Left cardiac atrium (tissue), 4 donors: Measurements from ENCODE around the gene VPS39. TPM values are rescaled to one million over a fixed set of nuclear protein-coding genes. Genes with fewer than 3 reads are reported as not detected.

Experiments used
- ATAC-seq, 2 donors: fragments of 200-7000 bp; cut with Tn5 transposase; one replicate each; pipeline ENCODE4 v1.9.1; 2020; ENCODE audit warnings: mild to moderate bottlenecking in 2 of 2, moderate library complexity in 2 of 2
- DNase-seq: peaks from one replicate; pipeline ENCODE4 v3.0.0-alpha.2; 2020
- intact Hi-C, 2 donors: fragments of 100-400 bp; cut with DNase I; formaldehyde crosslinking; loops; one replicate each; pipeline versions ENCODE4 v1.14.1 to v1.15.1; 2022 to 2023
- total RNA-seq, 2 donors: library from RNA; stranded (reverse); fragmentation: NEBNext Ultra II Directional; extraction: Animal tissue kit (Norgen Biotek cat#: 25700); gene quantifications; one replicate each; pipeline ENCODE4 v1.2.1, GENCODE V29; 2021
- donor health status: DM: no; HTN: yes; CAD: no.
- donor health status: DM: no; HTN: yes; CAD: no; lungs with severe emphysema.
- donor health status: DM: yes; HTN: yes; CAD: no.
- donor health status: Dilated cardiomyopathy.

VPS39 gene
- total RNA-seq, 2 donors from 2014 or later: 39.1 to 39.2 TPM

GRCh38 chr15:42150219-42150970 is 57.7 kb downstream of the VPS39 start:
- intact Hi-C loops: no loop called here
- DNase-seq: no peak
- no peak for ATAC-seq

DNA sequence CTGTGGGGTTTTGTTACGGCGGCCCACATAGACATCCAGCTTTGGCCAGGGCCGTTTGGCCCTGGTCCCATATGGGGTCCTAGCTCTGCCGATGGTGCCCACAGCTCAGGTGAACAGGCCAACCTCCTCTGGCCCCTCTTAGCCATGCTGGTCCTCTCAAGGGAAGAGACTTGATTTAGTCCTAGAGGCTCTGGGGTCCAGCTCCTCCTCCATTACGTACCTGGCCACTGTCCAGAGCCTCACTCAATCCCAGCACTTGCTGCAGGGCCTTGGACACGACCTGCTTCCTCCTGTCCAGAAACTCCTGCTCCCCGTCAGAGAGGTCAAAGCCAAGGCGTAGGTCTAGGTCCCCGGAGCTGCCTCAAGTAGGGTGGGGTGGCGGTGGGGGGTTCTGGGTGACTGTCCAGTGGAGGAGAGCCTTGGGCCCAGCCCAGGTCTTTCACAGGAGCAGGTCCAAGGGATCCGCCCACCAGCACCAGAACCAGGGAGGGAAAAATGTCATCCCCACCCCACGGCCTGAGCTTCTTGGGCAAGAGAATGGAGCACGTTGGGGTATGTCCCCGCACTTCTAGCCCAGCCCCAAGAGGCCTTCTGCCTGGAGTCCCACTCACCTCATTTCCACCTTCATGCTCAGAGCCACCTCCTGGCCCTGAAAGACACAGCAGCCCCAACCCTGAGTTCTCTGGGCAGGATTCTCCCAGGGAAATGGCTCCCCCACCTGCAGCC is 58.4 kb downstream of the VPS39 start:
- ATAC-seq: no peak
- intact Hi-C loops: no loop called here
- DNase-seq: no peak

GRCh38 chr15:42148808-42149492 is 59.2 kb downstream of the VPS39 start:
- DNase-seq (no peak), ATAC-seq (peak; percentile 44 to 65)
- intact Hi-C loops: no loop called here

- ATAC-seq (no peak), DNase-seq (no peak)
- intact Hi-C loops: no loop called here
These were observed 60.7 kb downstream of the VPS39 start for GRCh38 chr15:42147431-42147735.

- ATAC-seq: no peak
- intact Hi-C loops: no loop called here
- no peak for DNase-seq
These were observed 61.3 kb downstream of the VPS39 start for GRCh38 chr15:42146551-42147430.

DNA sequence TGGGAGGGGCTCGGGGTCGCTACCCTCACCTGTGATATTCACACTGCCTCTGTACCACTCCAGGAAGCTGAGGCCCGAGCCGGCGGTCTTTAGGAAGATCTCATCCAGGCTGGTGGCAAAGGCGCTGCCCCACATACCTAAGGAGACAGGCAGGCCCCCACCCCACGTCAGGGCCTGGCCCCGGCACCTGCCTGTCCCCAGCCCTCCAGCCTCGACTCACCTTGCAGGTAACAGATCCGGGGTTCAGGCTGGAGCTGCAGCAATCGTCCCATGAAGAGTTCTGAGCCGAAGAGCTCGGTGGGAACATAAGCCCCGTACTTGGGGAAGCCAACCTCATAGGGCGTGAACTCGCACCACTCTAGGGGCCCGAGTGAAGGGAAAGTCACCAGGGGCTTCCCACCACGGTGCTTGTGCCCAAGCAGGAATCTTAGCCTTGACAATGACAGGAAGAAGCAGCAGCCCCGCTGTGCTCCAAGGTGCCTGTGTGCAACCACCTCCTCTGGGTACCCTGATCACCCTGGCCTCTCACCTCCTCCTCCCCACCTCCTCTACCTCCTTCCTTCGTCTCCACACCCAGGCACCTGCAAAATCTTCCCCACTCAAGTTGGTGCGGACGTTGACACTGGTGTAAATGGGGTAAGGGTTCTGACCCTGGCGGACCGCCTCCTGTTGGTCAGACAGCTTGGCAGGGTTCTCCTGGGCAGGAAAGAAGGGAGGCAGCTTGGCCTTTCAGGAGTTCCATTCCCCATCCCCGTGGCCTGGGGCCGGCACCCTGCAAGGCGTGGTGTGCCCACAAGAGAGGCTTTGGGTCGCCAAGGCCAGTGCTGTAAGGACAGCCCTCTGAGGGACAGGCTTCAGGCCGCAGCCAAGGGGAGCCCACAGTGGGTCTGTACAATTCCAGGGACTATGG is 62.3 kb downstream of the VPS39 start:
- ATAC-seq (no peak), DNase-seq (no peak)
- intact Hi-C loops: no loop called here

- intact Hi-C loops: no loop called here
- DNase-seq: no peak
- ATAC-seq: no peak
These were observed 63.2 kb downstream of the VPS39 start for GRCh38 chr15:42144841-42145375.

- intact Hi-C loops: no loop called here
- no peak for ATAC-seq
- no peak for DNase-seq
These were observed 64.1 kb downstream of the VPS39 start for GRCh38 chr15:42143866-42144625.

- ATAC-seq: no peak
- no peak for DNase-seq
- intact Hi-C loops: no loop called here
These were observed 64.7 kb downstream of the VPS39 start for GRCh38 chr15:42143356-42143755.

- intact Hi-C loops: no loop called here
- ATAC-seq (no peak), DNase-seq (no peak)
These were observed 66.1 kb downstream of the VPS39 start for GRCh38 chr15:42141795-42142667.

DNA sequence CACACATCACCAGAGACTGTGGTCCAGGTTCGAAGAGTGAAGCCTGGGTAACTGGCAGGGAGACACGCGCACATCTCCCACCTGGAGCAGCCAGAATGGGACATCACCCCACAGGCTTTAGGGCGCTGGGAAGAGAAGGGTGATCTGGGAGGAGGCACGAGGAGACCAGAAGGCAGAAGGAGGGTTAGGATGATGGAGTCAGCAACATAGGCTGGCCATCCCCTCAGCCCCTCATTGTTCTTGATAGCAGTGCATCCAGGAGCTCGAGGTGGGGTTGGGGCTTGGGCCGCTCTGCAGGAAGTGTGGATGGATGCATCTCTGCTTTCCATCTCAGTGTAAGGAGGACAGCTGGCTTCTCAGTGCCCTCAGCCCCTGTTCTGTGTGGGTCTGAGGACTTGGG is 66.9 kb downstream of the VPS39 start:
- intact Hi-C loops: no loop called here
- no peak for DNase-seq
- ATAC-seq: no peak

- intact Hi-C loops: no loop called here
- ATAC-seq: no peak
These were observed 67.6 kb downstream of the VPS39 start for GRCh38 chr15:42140383-42141070.

DNA sequence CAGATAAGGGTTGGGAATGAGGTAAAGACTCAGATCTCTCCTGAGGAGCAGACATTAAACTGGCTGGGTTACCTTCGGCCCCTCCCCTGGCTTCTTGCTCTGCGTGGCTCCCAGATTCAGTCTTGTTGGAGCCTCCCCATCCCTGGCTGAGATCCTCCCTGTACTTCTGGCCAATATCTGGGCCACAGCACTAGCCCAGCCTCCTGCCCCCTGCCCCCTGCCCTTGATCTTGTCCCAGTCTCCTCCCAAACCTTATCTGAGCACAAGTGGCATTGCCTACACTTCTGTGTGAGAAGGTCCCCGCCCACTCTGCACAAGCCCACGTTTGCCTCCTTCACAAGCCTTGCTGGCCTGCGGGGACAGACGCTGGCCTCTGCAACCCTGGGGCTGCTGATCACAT is 68.5 kb downstream of the VPS39 start:
- DNase-seq (no peak), ATAC-seq (no peak)
- intact Hi-C loops: loop anchor here (5.0 kb wide), 2 partner anchors 72 to 152 kb away; no protein-coding TSS in a partner anchor

More at GRCh38 chr15:42140383-42141070, 67.6 kb downstream of the VPS39 start:
- DNase-seq: no peak

DNA sequence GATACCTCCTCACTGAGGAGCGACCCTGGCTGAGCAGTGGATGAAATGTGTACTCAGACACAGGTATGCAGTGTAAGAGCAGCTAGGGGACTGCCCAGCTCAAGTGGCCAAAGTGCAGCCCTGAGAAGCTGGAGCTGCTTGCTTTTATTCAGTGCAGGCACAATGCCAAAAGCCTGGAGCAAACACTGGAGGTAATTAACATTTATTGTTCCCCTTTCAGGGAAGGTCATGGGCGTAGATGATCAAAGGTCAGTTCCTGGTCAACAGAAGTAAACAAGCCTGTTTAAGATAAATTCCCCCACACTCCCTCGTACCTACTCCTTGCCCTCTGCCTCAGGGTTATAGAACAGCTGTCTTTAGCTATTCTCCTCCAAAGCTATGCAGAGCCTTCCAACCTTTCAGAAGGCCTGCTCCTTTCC is 69.1 kb downstream of the VPS39 start:
- ATAC-seq (no peak), DNase-seq (no peak)
- intact Hi-C loops: loop anchor here (5.0 kb wide), 2 partner anchors 72 to 152 kb away; no protein-coding TSS in a partner anchor

GRCh38 chr15:42138411-42138810 is 69.7 kb downstream of the VPS39 start:
- intact Hi-C loops: loop anchor here (5.0 kb wide), 2 partner anchors 71 to 151 kb away; no protein-coding TSS in a partner anchor
- ATAC-seq: no peak
- DNase-seq: no peak
